Measurements from ENCODE around the gene HOXC11. TPM values are rescaled to one million over a fixed set of nuclear protein-coding genes. Genes with fewer than 3 reads are reported as not detected.

The HOXC11 gene
- total RNA-seq, 1 experiment from 2014 or later, result 2.2 TPM

DNA sequence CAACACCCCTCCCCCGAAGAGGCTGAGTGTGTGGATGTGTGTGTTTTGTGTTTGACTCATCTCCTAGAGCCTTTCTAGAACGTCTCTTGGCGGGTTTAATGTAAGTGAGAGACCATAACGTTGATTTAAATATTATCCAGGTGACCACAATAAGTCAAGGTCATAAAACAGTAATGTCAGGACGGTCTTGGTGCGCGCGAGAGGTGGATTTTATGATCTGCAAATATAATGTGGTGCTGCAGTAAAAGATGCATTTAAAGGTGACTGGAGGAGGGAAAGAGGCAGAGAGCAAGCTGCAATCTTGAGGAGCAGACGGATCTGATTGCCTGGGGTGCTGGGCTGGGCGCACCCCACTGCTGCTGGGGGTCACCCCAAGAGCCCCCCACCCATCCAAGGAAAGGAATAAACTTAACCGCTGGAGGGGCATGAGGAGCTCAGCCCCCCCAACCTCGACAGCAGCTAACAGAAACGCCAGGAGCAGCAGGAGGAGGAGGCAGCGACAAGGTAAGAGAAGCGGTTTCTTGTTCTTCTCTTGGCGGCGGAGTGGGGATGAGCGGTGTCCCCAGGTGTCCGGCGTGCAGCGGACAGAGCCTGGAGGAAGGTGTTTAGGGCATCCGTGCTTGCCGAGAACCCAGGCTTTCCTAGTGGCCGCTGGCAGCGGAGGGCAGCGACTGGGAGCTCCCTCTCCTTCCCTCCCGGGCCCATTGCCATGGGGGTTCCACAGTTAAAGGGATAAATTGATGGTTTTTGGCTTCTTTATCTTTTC is 17.6 kb downstream of the HOXC11 start:
- ChIA-PET CTCF (interaction anchor here (1.0 kb wide), 2 partner anchors 15 to 217 kb away, joined by 4 read pairs; no protein-coding TSS in a partner anchor), POLR2A (interaction anchor here (0.6 kb wide), 1 partner anchor 201 kb away, joined by 5 read pairs; no protein-coding TSS in a partner anchor)
- H3K9me3 ChIP-seq, result no peaks in the 10 kb centered on the region
- H3K4me3 Mint-ChIP-seq (ENCODE audit: unreplicated experiment), result peak overlapping the region; percentile 68
- peaks cover 28% of the 10 kb centered on the region for H3K4me1 Mint-ChIP-seq (ENCODE audit: low read depth, unreplicated experiment)
- DNase-seq, result no peak
- no peaks in the 10 kb centered on the region for H3K9me3 Mint-ChIP-seq (ENCODE audit: unreplicated experiment)
- H3K27ac Mint-ChIP-seq (ENCODE audit: unreplicated experiment), result no peak overlapping the region
- no TSS peak for BruUV-seq (replicated peaks)
- H3K27me3 Mint-ChIP-seq (ENCODE audit: insufficient read depth, unreplicated experiment), result no peaks in the 10 kb centered on the region
- peaks cover 28% of the 10 kb centered on the region for H3K4me1 ChIP-seq
- intact Hi-C loops (cut with micrococcal nuclease; ENCODE audit: unreplicated experiment), result no loop called here
- H3K4me3 ChIP-seq (ENCODE audit: low read depth, low read length), result peak overlapping the region; percentile 24
- H3K36me3 ChIP-seq (ENCODE audit: control insufficient read depth, insufficient read depth, low read length), result no peaks in the 10 kb centered on the region
- TF ChIP-seq CTCF (IDR thresholded peaks at IDR 0.05; ENCODE audit: insufficient read depth in 1 of 2, low read depth in 1 of 2, low read length in 1 of 2, severe bottlenecking in 1 of 2, unreplicated experiment in 1 of 2), result no peak
- no peaks in the 10 kb centered on the region for H3K27me3 ChIP-seq (replicated peaks; ENCODE audit: control insufficient read depth, insufficient read depth, low read length)
- H3K36me3 Mint-ChIP-seq (ENCODE audit: insufficient read depth, unreplicated experiment), result peaks cover 14% of the 10 kb centered on the region

- no peaks in the 10 kb centered on the region for H3K27me3 ChIP-seq (replicated peaks; ENCODE audit: control insufficient read depth, insufficient read depth, low read length)
- H3K4me1 ChIP-seq, result peaks cover 23% of the 10 kb centered on the region
These were observed 18.1 kb downstream of the HOXC11 start for GRCh38 chr12:53991077-53991460.

More at GRCh38 chr12:53991077-53991460, 18.1 kb downstream of the HOXC11 start:
- no TSS peak for BruUV-seq (replicated peaks)
- Mint-ChIP-seq H3K9me3 (ENCODE audit: unreplicated experiment) (no peaks in the 10 kb centered on the region), H3K4me1 (ENCODE audit: low read depth, unreplicated experiment) (peaks cover 28% of the 10 kb centered on the region), H3K36me3 (ENCODE audit: insufficient read depth, unreplicated experiment) (peaks cover 14% of the 10 kb centered on the region), H3K27ac (ENCODE audit: unreplicated experiment) (no peak overlapping the region), H3K4me3 (ENCODE audit: unreplicated experiment) (peak overlapping the region; percentile 68), H3K27me3 (ENCODE audit: insufficient read depth, unreplicated experiment) (no peaks in the 10 kb centered on the region)
- Histone ChIP-seq H3K36me3 (ENCODE audit: control insufficient read depth, insufficient read depth, low read length) (no peaks in the 10 kb centered on the region), H3K4me3 (ENCODE audit: low read depth, low read length) (peak overlapping the region; percentile 24), H3K9me3 (no peaks in the 10 kb centered on the region)
- CTCF ChIA-PET, result interaction anchor here (1.0 kb wide), 2 partner anchors 15 to 217 kb away, joined by 4 read pairs; no protein-coding TSS in a partner anchor
- TF ChIP-seq CTCF (IDR thresholded peaks at IDR 0.05; ENCODE audit: insufficient read depth in 1 of 2, low read depth in 1 of 2, low read length in 1 of 2, severe bottlenecking in 1 of 2, unreplicated experiment in 1 of 2), result no peak
- intact Hi-C loops (cut with micrococcal nuclease; ENCODE audit: unreplicated experiment), result no loop called here
- POLR2A ChIA-PET, result no interaction called here
- DNase-seq, result no peak
